Activated B cell treated with CpG ODN at 0.5 μM for 24 hours (primary cell): Measurements from ENCODE around the gene ZFP1. TPM values are rescaled to one million over a fixed set of nuclear protein-coding genes. Genes with fewer than 3 reads are reported as not detected.

Source experiments
- ATAC-seq: fragments of 200-7000 bp; cut with Tn5 transposase; one replicate; pipeline ENCODE4 v1.10.0; 2021; ENCODE audit warnings: low read depth, mild to moderate bottlenecking, moderate library complexity
- CTCF ChIA-PET: fragments of 350-600 bp; sonication (Branson Sonifier 250); formaldehyde crosslinking; loops from one replicate; lab custom pipeline; 2021; ENCODE audit warnings: antibody characterized with exemption; lab: Charles Lee
- POLR2A ChIA-PET: fragments of 350-600 bp; sonication (Branson Sonifier 250); formaldehyde crosslinking; loops from one replicate; lab custom pipeline; 2021; ENCODE audit warnings: antibody characterized with exemption; lab: Charles Lee
- DNase-seq: peaks from one replicate; pipeline ENCODE4 v3.0.0; 2022
- H3K27ac Mint-ChIP-seq: one replicate; pipeline ENCODE4 v1.8.0; 2020; ENCODE audit warnings: mixed read lengths
- H3K27me3 Mint-ChIP-seq: one replicate; pipeline ENCODE4 v1.8.0; 2021; ENCODE audit warnings: mixed read lengths
- H3K36me3 Mint-ChIP-seq: one replicate; pipeline ENCODE4 v1.8.0; 2021; ENCODE audit warnings: low read depth, mixed read lengths
- H3K4me1 Mint-ChIP-seq: one replicate; pipeline ENCODE4 v1.8.0; 2021; ENCODE audit warnings: mixed read lengths
- H3K4me3 Mint-ChIP-seq: one replicate; pipeline ENCODE4 v1.8.0; 2020; ENCODE audit warnings: mild to moderate bottlenecking, mixed read lengths
- H3K9me3 Mint-ChIP-seq: one replicate; pipeline ENCODE4 v1.8.0; 2020; ENCODE audit warnings: mixed read lengths
- CTCF ChIP-seq: fragments of 200-600 bp; IDR thresholded peaks from one replicate; pipeline ENCODE4 v1.8.0; 2022; ENCODE audit warnings: antibody characterized with exemption, mild to moderate bottlenecking
- intact Hi-C: fragments of 100-400 bp; cut with micrococcal nuclease; formaldehyde crosslinking; loops from one replicate; pipeline ENCODE4 v1.15.1; 2024
- total RNA-seq: library from RNA; stranded (reverse); gene quantifications from 2 replicates; pipeline ENCODE4 v1.2.3, GENCODE V29; 2022

ZFP1 gene
- total RNA-seq, 1 donor from 2014 or later, result 15.4 TPM

- Mint-ChIP-seq H3K27ac (no peak overlapping the region), H3K9me3 (peaks cover 2% of the 10 kb centered on the region), H3K36me3 (no peaks in the 10 kb centered on the region), H3K4me1 (peaks cover 26% of the 10 kb centered on the region), H3K4me3 (no peak overlapping the region), H3K27me3 (peaks cover 29% of the 10 kb centered on the region)
- ATAC-seq (no peak), DNase-seq (no peak)
- intact Hi-C loops, result no loop called here
- no peak for TF ChIP-seq CTCF
- ChIA-PET CTCF (no interaction called here), POLR2A (no interaction called here)
Measured at GRCh38 chr16:75101635-75102034, 46.7 kb upstream of the ZFP1 start.

GRCh38 chr16:75102595-75102994 lies 45.7 kb upstream of the ZFP1 start:
- DNase-seq (no peak), ATAC-seq (no peak)
- H3K4me3 Mint-ChIP-seq, result no peak overlapping the region
- peaks cover 32% of the 10 kb centered on the region for H3K27me3 Mint-ChIP-seq
- H3K27ac Mint-ChIP-seq, result no peak overlapping the region
- TF ChIP-seq CTCF, result no peak
- H3K9me3 Mint-ChIP-seq, result peaks cover 2% of the 10 kb centered on the region
- intact Hi-C loops, result no loop called here
- ChIA-PET CTCF (interaction anchor here (1.6 kb wide), 1 partner anchor 9 kb away, joined by 5 read pairs; no protein-coding TSS in a partner anchor), POLR2A (no interaction called here)
- peaks cover 26% of the 10 kb centered on the region for H3K4me1 Mint-ChIP-seq
- H3K36me3 Mint-ChIP-seq, result no peaks in the 10 kb centered on the region

- no peak overlapping the region for H3K4me3 Mint-ChIP-seq
- CTCF ChIA-PET, result no interaction called here
- DNase-seq, result no peak
- no peak for TF ChIP-seq CTCF
- H3K9me3 Mint-ChIP-seq, result peaks cover 2% of the 10 kb centered on the region
- ATAC-seq, result no peak
- H3K36me3 Mint-ChIP-seq, result no peaks in the 10 kb centered on the region
- POLR2A ChIA-PET, result interaction anchor here (0.5 kb wide), 1 partner anchor 75 kb away, joined by 5 read pairs; no protein-coding TSS in a partner anchor
- H3K4me1 Mint-ChIP-seq, result peaks cover 33% of the 10 kb centered on the region
- peaks cover 42% of the 10 kb centered on the region for H3K27me3 Mint-ChIP-seq
- intact Hi-C loops, result no loop called here
- no peak overlapping the region for H3K27ac Mint-ChIP-seq
Measured at GRCh38 chr16:75103994-75104393, 44.3 kb upstream of the ZFP1 start.

- ATAC-seq, result no peak
- no peak for TF ChIP-seq CTCF
- DNase-seq, result no peak
- H3K4me3 Mint-ChIP-seq, result no peak overlapping the region
- CTCF ChIA-PET, result interaction anchor here (1.0 kb wide), 1 partner anchor 106 kb away, joined by 3 read pairs; the partner anchor contains the start of gene ZNRF1
- H3K27ac Mint-ChIP-seq, result no peak overlapping the region
- H3K27me3 Mint-ChIP-seq, result peaks cover 47% of the 10 kb centered on the region
- POLR2A ChIA-PET, result no interaction called here
- no peaks in the 10 kb centered on the region for H3K36me3 Mint-ChIP-seq
- peaks cover 36% of the 10 kb centered on the region for H3K4me1 Mint-ChIP-seq
- H3K9me3 Mint-ChIP-seq, result peaks cover 2% of the 10 kb centered on the region
- intact Hi-C loops, result no loop called here
Measured at GRCh38 chr16:75104836-75105235, 43.5 kb upstream of the ZFP1 start.

GRCh38 chr16:75105306-75106061 lies 42.8 kb upstream of the ZFP1 start:
- Mint-ChIP-seq H3K27me3 (peaks cover 52% of the 10 kb centered on the region), H3K27ac (no peak overlapping the region), H3K4me1 (peaks cover 36% of the 10 kb centered on the region), H3K36me3 (no peaks in the 10 kb centered on the region), H3K9me3 (peaks cover 2% of the 10 kb centered on the region), H3K4me3 (no peak overlapping the region)
- ChIA-PET POLR2A (interaction anchor here (0.6 kb wide), 2 partner anchors 41 to 54 kb away, joined by 3 to 6 read pairs; no protein-coding TSS in a partner anchor), CTCF (interaction anchor here (1.0 kb wide), 1 partner anchor 107 kb away, joined by 3 read pairs; the partner anchor contains the start of gene ZNRF1)
- DNase-seq, result no peak
- no peak for ATAC-seq
- no peak for TF ChIP-seq CTCF
- intact Hi-C loops, result no loop called here
